ENCODE results near the gene ABI3BP.
"Not testable (repeated sequence)": the region's sequence is repeated elsewhere in the genome, so short reads cannot be mapped to it uniquely, and the experiment has no call there.

Gene ABI3BP, protein sequence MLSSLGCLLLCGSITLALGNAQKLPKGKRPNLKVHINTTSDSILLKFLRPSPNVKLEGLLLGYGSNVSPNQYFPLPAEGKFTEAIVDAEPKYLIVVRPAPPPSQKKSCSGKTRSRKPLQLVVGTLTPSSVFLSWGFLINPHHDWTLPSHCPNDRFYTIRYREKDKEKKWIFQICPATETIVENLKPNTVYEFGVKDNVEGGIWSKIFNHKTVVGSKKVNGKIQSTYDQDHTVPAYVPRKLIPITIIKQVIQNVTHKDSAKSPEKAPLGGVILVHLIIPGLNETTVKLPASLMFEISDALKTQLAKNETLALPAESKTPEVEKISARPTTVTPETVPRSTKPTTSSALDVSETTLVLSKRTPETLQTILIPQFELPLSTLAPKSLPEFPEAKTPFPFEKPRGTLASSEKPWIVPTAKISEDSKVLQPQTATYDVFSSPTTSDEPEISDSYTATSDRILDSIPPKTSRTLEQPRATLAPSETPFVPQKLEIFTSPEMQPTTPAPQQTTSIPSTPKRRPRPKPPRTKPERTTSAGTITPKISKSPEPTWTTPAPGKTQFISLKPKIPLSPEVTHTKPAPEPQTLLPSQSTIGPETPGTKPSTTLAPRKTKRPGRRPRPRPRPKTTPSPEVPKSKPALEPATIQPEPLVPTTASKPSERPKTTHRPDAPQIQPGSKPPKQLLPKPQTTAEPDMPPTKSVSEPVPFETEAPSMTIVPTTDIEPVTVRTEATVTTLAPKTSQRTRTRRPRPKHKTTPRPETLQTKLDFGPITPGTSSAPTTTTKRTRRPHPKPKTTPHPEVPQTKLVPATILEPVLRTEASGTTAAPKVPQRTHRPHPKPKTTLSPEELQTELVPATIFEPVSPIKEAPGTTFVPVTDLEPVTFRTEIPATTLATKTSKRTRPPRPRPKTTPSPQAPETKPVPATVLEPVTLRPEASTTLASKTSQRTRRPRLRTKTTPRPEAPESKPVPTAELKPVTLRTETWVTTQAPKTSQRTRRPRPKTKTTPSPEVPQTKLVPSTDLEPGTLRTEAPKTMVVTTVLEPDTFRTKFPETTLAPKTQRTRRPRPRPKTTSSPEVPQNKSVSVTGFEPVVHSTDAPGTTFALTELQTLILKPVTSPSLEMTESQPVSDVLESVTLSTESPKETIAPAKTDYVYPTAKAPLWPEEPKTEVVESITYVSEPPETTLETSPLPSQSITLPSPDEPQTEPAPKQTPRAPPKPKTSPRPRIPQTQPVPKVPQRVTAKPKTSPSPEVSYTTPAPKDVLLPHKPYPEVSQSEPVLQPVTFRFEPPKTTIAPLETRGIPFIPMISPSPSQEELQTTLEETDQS (N-terminal part only)

DNA sequence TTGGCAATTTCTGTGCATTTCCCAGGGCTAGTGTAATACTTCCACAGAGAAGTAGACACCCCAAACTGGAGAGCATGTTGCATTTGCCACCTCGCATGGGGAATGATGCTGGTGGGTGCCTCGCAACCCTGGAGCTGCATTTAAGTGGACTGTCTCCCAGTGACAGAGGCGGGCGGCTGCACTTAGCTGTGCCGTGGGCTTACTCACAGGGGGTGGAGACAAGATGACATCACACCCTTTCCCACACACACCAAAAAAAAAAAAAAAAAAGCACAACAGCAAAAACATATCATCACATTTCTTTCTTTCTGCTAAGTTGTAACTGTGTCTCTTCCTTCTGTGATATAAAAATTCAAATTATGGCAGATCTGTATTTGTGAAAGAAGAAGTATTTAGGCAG, at the start of gene ABI3BP:
TSS of gene ABI3BP (minus strand) at position 113 of the 400 bp plus-strand sequence. CDS start at position 76, 37 bp downstream.
- no peak for DNase-seq

DNA sequence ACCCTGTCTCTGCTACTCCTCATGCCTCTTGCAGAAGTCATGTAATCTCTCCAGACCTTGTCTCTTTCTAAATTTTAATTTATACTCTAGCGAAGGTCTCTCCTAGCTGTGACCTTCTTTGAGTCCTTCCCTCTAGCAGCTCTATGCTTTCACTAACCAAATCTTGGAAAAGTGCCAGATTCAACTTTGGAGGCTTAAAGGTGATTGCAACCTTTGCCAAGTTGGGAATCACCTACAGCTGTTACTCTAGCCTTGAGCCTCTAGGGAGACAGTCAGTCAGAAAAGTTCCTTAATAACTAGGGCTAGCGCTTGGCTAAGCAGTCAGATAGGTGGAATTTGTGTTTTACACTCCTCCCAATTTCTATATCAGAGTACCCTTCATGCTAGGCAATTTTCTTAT, 46.1 kb upstream of the ABI3BP start:
- DNase-seq: no peak

DNA sequence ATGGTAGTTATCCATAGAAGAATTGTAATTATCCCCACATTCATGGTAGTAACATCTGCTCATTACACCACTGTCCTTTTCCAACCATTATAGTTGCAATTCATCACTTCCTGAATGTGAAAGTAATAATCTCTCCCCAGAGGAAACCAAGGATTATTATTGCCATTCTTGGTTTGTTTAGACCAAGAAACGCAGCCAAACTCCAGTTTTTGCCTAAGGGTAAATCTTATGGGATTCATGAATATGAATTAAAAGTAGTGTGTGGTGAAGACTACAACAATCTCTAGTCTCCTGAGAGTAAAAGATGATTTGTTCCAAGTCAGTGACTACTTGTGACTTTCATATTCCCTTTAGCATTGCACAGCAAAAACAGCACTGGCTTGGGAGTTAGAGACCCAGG, 45.7 kb upstream of the ABI3BP start:
- no peak for DNase-seq

DNA sequence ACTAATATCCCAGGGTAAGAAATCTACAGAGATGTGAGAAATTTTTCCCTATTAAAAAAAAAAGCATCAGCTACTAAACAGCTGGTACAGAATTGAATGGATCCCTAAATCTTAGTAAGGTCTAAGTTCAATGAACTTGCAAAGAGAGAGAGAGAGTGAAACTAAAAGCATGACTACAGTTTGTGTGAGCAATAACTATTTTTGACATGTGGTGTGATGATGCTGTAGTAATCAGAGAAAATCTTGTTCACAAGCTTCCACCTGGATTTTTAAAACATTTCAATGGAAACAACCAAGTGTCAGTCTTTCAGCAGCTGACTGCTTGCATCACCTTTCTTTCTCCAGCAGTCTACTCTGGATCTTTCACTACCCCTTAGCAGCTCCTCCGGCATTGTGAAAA, 45.2 kb upstream of the ABI3BP start:
- no peak for DNase-seq

DNA sequence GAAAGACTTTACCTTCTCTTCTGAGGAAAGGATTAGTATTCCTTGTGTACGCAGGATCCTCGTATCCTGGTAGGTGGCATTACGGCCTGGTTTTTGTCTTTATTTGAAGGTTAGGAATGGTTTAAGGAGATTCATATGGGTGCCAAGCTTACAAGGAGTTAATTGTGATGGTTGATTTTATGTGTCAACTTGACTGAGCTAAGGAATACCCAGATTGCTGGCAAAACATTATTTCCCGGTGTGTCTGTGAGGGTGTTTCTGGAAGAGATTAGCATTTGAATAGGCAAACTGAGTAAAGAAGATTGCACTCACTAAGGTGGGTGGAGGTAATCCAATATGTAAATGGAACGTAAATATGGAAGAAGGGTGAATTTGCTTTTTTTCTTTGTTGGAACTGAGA, 44.4 kb upstream of the ABI3BP start:
- DNase-seq: no peak

DNA sequence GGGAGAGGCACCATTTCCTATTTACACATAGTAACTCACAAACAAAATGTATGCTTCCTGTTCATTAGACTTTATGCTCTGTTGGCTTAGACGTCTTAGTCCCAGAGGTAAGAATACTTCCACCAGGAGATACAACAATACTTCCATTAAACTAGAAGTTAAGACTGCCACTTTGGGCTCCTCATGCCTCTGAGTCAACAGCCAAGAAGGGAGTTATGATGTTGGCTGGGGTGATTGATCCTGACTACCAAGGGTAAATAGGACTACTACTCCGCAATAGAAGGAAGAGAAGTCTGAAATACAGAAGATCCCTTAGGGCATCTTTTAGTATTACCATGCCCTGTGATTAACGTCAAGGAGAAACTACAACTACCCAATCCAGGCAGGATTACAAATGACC, 43.5 kb upstream of the ABI3BP start:
- no peak for DNase-seq

DNA sequence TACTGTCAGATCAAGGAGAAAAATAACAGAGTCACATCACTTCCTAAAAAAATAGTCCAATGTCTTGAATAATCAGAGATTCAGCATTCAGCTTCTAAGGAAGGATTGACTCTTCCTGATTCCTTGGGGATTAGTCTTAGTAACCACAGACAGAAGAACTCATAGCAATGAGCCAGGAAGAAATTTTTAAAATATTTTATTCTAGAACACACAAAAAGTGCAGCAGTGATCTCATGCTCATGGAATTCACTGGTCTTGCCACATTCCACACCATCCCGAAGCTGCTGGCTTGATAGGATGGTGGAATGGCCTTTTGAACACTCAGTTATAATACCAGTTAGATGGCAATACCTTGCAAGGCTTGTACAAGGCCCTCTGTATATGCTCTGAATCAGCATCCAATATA, 43.0 kb upstream of the ABI3BP start:
- DNase-seq: no peak

DNA sequence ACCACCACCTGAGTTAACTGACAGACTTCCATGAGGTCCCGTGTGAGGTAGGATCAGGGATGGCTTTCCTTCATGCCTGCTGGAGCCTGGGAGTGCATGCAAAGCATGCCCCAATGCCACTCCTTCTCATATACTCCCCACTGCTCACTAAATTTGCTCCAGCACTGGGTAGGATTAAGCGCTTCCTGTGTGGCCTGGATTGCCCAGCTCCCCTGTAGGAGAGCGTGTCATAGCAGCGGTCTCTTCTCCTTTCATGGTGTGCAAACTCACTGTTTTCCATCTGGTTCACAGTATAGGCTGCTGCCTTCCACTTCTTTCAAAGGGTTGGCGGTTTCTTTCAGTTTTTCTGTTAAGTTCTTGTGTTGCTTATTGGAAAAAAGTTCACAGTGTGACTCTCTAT, 34.1 kb upstream of the ABI3BP start:
- DNase-seq: no peak

DNA sequence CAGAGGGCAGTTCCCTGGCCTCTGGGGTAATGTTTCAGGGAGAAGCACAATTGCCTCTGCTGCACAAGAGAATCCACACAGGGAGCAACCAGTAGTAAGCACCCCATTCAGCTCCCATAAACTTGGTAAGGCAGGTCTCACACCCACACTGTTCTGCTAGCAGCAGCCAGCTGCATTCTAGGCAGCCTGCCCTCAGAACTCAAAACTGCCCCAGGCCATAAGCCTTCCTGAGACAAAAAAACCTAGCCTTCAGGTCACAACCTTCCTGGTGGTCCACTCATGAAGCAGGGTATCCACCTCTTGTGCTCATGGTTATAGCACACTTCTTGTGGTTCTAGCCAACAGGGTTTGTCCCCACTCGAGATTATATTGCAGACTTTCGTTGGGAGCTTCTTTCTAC, 33.7 kb upstream of the ABI3BP start:
- DNase-seq: no peak

DNA sequence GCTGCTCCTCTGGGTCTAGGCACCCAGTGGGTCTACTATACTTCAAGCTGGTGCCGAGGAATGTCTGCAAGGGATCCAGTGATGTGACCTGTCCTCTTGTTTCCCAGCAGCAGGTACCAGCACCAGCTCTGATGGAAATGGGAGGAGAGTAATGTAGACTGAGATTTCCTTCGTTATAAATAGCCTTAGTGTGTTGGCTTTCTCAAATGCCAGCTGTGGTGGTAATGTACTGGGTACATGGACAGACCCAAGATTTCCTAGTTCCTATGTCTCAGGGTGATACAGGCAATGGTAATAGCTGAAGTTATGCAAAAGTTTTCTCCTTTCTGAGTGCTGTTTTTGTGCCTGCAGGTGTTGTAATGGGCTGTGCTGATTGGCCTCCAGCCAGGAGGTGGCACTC, 33.0 kb upstream of the ABI3BP start:
- DNase-seq: no peak

DNA sequence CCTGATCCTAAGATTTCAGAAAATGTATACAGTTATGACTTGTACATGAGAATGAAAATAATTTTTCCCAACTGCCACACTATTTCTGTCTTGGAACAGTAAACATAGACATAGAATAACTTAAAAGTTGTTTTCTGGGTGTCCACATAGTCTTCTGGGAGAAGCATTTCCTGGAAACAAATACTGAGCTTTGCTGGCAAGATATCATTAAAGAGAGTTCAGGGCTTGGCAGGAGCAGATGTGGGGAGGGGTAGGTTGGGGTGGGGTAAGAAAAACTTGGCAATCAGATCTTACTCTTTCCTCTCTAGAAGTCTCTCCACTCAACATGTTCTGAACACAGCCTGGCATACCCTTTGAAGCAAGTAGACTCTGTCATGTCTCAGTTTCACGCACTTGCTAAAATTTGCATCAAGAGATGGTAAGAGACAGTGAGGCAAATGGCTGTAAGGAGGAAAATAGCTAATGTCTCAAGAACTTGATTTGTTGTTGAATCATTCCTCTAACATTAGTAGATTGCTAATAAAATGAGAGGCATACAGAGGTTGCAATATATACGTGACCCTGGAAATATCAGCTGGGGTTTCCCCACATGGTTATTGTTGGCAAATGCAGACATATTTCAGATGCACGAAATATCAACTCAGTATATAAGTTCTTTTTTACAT, 27.3 kb upstream of the ABI3BP start:
- no peak for DNase-seq

DNA sequence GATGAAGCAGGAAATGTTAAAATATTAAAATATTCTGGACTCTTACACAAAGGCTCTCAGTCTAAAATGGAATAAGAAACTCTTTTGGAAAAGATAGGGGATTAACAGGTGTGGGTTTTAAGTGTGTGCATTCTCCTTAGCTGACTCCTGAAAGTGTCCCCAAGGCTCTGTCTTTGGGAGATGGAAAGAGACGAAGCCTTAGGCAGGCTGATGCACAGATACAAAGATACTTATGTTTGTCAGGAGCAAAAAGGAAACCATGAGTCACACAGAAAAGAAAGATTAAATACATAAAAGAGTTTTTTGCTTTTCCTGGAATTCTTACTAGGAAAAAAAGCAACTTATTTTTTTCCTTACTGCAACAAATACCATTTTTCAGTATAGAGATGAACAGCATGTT, 23.8 kb upstream of the ABI3BP start:
- no peak for DNase-seq

DNA sequence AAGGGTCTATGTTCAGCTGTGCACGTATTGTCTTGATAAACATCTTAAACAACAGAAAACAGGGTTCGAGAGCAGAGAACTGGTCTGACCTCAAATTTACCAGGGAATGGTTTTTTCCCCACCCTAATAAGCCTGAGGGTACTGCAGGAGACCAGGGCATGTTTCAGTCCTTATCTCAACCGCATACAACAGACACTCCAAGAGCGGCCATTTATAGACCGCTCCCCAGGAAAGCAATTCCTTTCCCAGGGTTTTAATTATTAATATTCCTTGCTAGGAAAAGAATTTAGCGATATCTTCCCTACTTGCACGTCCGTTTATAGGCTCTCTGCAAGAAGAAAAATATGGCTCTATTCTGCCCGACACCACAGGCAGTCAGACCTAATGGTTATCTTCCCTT, 19.1 kb upstream of the ABI3BP start:
- DNase-seq: not testable (repeated sequence)

DNA sequence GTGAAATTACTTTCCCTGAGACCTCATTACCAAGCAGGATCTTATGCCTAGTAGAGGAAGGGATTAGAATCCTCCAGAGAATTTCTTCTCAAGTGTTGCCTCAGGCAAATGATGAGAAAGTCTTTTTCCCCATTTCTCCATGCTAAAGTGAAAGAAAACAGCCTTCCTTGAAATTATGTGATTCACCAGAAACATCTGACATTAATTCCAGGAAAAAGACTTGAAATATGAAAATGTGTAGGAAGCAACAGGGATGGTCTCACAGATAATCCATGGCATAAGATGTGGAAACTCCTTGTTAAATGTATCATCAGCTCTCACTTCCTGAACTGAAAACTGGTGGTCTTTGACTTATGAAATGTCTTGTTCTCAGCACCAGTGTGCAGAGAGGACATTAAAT, 17.9 kb upstream of the ABI3BP start:
- no peak for DNase-seq

DNA sequence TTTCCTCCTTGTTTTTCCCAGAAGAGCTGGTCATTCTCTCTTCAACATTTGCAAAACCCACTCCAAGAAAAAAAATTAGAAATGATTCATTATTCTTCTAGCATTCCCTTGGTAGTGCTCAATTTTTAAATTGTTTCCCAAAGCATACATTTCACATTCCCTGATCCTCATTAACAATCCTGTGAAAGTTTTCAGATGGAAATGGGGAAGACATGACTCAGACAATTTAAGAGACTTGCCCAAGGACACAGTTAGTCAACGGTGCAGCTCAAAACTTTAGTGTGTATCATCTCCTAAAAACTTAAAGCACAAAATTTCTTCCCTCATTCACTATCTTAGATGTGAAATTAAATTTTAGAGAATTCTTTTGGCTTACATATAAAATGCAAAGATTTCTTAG, 17.1 kb upstream of the ABI3BP start:
- DNase-seq: no peak

DNA sequence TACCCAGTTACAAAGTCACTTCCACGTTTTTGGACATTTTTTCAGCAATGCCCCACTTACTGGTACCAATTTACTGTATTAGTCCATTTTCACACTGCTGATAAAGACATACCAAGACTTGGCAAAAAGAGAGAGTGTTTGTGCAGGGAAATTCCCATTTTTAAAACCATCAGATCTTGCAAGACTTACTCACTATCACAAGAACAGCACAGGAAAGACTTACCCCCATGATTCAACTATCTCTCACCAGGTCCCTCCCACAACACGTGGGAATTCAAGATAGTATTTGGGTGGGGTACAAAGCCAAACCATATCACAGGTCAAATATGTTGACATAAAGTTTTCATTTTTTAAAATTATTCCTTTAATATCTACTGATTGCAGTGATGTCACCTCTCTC, 16.2 kb upstream of the ABI3BP start:
- DNase-seq: no peak

DNA sequence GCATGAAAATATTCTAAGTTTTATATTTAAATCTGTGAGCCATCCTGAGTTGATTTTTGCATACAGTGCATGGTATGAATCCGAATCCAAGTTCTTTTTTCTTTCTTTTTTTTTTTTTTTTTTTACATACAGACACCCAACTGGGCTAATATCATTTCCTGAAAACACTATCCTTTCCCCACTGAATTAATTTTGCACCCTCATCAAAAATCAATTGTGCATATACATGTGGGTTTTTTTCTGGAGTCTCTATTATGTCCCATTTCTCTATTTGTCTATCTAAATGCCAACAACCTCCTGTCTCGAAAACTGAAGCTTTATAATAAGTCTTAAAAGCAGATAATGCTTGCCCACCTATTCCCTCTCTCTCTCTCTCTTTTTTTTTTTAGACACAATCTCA, 5.9 kb upstream of the ABI3BP start:
- no peak for DNase-seq

DNA sequence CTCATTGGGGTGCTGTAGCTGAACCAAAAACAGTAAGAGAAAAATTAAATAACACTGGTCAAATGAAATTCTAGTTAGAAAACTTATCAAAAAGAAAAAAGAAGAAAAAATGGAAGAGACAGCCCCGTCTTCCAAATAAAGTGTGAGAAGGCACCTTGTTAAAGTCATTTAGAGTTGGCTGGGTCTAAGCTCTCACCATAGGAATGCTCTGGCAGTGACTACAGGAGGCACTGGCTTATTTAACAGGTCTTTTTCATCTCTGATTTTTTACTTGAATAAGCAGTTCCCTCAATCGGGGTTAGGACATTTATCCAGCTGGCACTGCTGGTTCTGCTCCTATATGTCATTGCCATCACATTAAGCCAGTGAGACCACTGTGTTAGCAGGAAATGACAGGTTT, 1.6 kb upstream of the ABI3BP start:
- DNase-seq: no peak

DNA sequence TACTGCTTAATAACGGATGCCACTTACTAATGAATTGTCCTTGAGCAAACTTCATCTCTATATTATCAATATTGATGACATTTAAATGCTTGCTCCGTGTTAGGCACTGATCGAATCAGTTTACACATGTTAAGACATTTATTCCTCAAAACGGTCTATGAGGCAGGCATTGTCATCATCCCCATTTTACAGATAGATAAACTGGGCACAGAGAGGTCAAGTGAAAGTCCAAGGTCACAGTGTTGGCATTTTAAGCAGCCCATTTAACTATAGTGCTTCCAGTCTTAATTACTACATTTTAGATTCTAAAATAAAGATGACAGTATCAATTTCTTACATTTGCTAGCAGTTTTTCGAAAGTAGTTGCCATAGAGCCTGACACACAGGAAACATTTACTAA, 966 bp upstream of the ABI3BP start:
- DNase-seq: no peak

DNA sequence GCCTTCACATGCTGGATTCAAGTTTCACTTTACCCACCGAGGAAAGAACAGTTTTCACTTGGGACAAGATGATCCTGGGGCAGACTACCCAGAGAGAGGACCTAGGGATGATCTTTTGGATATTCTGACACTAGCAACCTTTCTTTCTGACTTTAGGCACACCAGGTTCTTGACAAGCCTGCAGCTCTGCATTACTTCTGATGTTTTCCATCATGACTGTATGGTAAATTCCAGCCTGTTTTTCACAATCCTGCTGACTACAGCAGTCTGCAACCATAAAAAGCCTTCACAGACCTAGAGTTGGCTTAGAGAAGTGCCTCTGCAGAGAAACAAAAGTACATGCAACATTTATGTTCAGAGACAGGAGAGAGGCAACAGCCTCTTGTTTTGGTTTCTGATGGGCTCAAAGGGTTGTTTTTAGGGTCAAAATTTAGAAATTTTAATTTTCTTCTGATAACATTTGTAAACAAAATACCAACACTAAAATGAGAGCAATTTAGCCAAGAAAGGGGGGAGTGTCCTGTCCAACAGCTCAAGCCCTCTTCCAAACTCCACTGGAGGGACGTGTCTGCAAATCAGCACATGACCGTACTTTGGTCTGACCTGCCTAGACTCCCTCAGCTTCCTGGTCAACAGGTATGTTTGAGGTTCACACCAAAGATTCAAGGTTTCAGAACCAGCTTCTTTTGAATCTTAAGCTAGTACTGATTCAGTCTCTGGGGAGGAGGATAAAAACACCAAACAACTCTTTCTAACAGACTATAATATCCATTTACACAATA, 799 bp downstream of the ABI3BP start:
- no peak for DNase-seq

DNA sequence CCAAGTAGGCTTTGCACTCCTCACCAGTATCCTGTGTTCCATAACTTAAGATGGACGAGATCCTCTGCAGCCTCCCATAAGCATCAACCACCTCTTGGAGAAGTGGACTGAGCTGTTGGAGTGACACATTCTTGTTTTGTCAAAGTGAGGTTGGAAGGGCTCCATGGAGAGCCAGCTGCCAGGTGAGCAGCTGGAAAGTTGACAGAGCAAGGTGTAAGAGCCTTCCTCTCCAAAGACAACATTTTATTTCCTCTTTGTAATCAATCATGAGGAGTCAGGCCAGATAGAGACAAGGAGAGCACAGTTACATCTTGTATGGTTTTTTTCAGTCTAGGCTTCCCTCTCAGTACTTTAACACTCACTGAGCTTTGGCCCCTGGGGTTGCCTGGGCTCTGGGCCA, 5.1 kb downstream of the ABI3BP start:
- no peak for DNase-seq

DNA sequence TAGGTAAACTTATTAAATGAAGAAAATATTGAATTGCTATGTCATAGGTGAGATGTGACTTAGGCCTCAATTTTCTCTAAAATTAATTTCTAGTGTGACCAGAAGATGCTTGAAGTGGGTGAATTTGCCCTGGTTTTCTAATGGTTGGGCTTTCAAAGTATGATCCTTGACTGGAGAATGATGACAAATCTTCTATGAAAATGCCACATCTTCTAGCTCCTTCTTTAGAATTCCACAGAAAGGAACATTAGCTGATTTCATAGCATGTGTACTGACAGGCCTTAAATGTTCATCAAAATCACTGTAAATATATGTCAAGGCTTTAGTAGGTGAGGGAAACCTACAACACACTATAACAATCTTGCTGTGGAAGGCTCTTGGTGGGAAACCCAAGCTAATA, 8.9 kb downstream of the ABI3BP start:
- DNase-seq: no peak
